Right lobe of liver (tissue), 6 donors: Measurements from ENCODE around the gene MRPL44. TPM values are rescaled to one million over a fixed set of nuclear protein-coding genes. Genes with fewer than 3 reads are reported as not detected.

ENCODE experiments used
- ATAC-seq, 4 donors: fragments of 200-7000 bp; cut with Tn5 transposase; one replicate each; pipeline ENCODE4 v1.9.1; 2020; ENCODE audit warnings: mild to moderate bottlenecking in 4 of 4, moderate library complexity in 4 of 4
- DNase-seq, 3 donors: peaks; one replicate each; pipeline ENCODE4 v3.0.0-alpha.2; 2020
- H3K27ac ChIP-seq, 3 donors: fragments of 200-600 bp; one replicate each; pipeline ENCODE4 v1.8.0; 2022
- H3K27me3 ChIP-seq, 2 donors: fragments of 200-600 bp; one replicate each; pipeline ENCODE4 v1.8.0; 2022
- H3K36me3 ChIP-seq, 4 donors: fragments of 200-600 bp; sonication (generic) in 1 of 4; one replicate each; pipeline versions ENCODE4 v1.5.1 to v1.8.0; 2017 to 2022; ENCODE audit warnings: control low read depth in 1 of 4
- H3K4me1 ChIP-seq, 4 donors: fragments of 200-600 bp; sonication (generic) in 1 of 4; one replicate each; pipeline versions ENCODE4 v1.5.1 to v1.8.0; 2017 to 2022; ENCODE audit warnings: control low read depth in 1 of 4
- H3K4me3 ChIP-seq, 3 donors: fragments of 200-600 bp; one replicate each; pipeline ENCODE4 v1.8.0; 2022
- H3K9me3 ChIP-seq, 4 donors: fragments of 200-600 bp; sonication (generic) in 1 of 4; one replicate each; pipeline versions ENCODE4 v1.5.1 to v1.8.0; 2017 to 2022; ENCODE audit warnings: control low read depth in 1 of 4
- POLR2A ChIP-seq: fragments of 450-650 bp; IDR thresholded peaks from one replicate; pipeline ENCODE4 v1.6.1; 2017; ENCODE audit warnings: antibody characterized with exemption, mild to moderate bottlenecking
- WGBS: methylation state at CpG from one replicate; pipeline ENCODE4 v1.1.6; 2018; ENCODE audit warnings: low coverage, low lambda C conversion rate; ENCODE audit not compliant: insufficient coverage; ENCODE audit errors: missing lambda C conversion rate; 5-methylcytosine and 5-hydroxymethylcytosine counted together
- intact Hi-C, 2 donors: fragments of 100-400 bp; cut with DNase I; formaldehyde crosslinking; loops; one replicate each; pipeline versions ENCODE4 v1.11.2 to v1.14.1; 2022
- total RNA-seq, 6 experiments: library from RNA; depleted of rRNA in 2 of 6; stranded (reverse); fragments of >200 nt in 2 of 6; fragmentation: NEBNext Ultra II Directional in 3 of 6; extraction: Animal tissue kit (Norgen Biotek cat#: 25700) in 3 of 6; gene quantifications; one replicate each; pipeline versions ENCODE4 v1.1.0 to v1.2.4, GENCODE V29; 2016 to 2023
- TF ChIP-seq, protein P1 (sequence below), 4 donors: fragments of 200-600 bp in 3 of 4; fragments of 450-650 bp in 1 of 4; IDR thresholded peaks; one replicate each; pipeline versions ENCODE4 v1.5.1 to v1.8.0; 2016 to 2022; ENCODE audit warnings: antibody characterized with exemption in 4 of 4, mild to moderate bottlenecking in 2 of 4
- donor health status: DM: no; HTN: yes; CAD: no.
- donor health status: DM: no; HTN: no; CAD: no.
- donor health status: DM: no; HTN: no; CAD: no.
- donor health status: DM: no; HTN: yes; CAD: no.
- donor health status: DM: no; HTN: yes; CAD: no.

MRPL44 gene
- total RNA-seq, 6 experiments from 2014 or later = 20.4 to 38.5 (median 23.5) TPM

DNA sequence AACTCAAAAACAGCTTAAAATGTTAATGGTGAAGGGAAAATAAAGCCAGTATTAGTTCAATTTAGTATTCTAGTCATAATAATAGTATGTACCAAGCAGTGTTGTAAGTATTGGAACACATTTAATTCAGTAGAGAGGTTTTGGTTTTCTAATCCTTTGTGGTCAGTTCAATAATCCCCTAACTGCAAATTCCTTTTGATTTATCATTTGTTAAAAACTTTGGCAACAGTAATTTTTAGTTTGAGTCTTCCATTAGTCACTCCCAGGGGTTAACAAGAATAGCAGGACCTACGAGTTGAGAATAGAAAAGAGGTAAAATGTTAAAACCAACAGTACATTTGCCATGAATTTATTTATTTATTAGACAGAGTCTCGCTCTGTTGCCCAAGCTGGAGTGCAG is 10.7 kb downstream of the MRPL44 start:
- H3K27me3 ChIP-seq = no peaks in the 10 kb centered on the region
- ATAC-seq = no peak
- TF ChIP-seq, protein P1, sequence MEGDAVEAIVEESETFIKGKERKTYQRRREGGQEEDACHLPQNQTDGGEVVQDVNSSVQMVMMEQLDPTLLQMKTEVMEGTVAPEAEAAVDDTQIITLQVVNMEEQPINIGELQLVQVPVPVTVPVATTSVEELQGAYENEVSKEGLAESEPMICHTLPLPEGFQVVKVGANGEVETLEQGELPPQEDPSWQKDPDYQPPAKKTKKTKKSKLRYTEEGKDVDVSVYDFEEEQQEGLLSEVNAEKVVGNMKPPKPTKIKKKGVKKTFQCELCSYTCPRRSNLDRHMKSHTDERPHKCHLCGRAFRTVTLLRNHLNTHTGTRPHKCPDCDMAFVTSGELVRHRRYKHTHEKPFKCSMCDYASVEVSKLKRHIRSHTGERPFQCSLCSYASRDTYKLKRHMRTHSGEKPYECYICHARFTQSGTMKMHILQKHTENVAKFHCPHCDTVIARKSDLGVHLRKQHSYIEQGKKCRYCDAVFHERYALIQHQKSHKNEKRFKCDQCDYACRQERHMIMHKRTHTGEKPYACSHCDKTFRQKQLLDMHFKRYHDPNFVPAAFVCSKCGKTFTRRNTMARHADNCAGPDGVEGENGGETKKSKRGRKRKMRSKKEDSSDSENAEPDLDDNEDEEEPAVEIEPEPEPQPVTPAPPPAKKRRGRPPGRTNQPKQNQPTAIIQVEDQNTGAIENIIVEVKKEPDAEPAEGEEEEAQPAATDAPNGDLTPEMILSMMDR (IDR thresholded peaks at IDR 0.05) = no peak
- no peak for TF ChIP-seq POLR2A
- H3K36me3 ChIP-seq = peaks cover 0 to 33% (median 18%) of the 10 kb centered on the region in 4 donors
- DNase-seq = no peak
- no peak overlapping the region for H3K27ac ChIP-seq
- 84% methylated on average over 2 of the region's 2 CpGs for WGBS
- no peaks in the 10 kb centered on the region for H3K4me1 ChIP-seq
- H3K9me3 ChIP-seq = no peaks in the 10 kb centered on the region
- intact Hi-C loops = no loop called here
- H3K4me3 ChIP-seq = no peak overlapping the region

DNA sequence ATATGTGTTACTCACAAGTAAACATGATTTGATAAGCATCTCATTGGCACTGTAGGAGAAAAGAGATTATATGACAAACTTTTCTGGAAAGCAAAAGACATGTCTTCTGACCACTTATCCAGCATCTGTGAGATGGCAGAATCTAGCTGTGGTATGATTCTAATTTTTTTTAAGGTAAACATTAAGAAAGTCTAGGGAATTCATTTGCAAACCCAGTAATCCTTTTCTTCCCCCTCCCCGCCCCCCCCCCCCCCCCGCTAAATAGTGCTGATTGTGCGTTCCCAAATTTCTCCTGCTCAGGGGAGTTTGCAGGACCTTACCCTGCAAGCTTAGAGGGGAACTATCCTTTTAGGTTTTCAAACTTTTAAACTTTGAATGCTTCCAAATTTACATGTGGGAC is 12.1 kb downstream of the MRPL44 start:
- Histone ChIP-seq H3K9me3 (no peaks in the 10 kb centered on the region), H3K36me3 (peaks cover 0 to 26% (median 15%) of the 10 kb centered on the region in 4 donors), H3K27me3 (no peaks in the 10 kb centered on the region), H3K27ac (no peak overlapping the region), H3K4me1 (no peaks in the 10 kb centered on the region), H3K4me3 (no peak overlapping the region)
- 14% methylated on average over 1 of the region's 3 CpGs for WGBS
- DNase-seq = no peak
- no peak for TF ChIP-seq POLR2A
- intact Hi-C loops = no loop called here
- ATAC-seq = no peak

DNA sequence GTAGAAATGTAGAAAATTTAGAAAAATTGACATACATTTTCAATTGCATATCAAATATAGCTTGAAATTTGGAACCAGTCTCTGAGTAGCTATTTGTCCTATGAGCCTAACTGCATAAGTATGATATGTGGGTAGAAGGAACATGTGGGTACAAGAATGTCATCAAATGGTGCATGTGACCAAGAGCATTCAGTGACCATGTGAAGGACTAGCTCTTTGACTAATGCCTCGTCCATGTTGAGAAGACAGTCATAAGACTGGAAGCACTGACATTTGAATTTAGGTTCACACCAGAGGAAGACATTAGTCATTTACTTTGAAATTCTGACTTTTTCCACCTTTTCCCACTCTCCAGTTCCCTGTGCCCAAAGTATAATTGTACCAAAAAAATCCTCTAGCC is 12.6 kb downstream of the MRPL44 start:
- no peak for TF ChIP-seq POLR2A
- TF ChIP-seq, protein P1 (IDR thresholded peaks at IDR 0.05) = no peak
- Histone ChIP-seq H3K27ac (no peak overlapping the region), H3K4me1 (no peaks in the 10 kb centered on the region), H3K4me3 (no peak overlapping the region), H3K27me3 (no peaks in the 10 kb centered on the region), H3K36me3 (peaks cover 0 to 22% (median 15%) of the 10 kb centered on the region in 4 donors), H3K9me3 (no peaks in the 10 kb centered on the region)
- DNase-seq (no peak), ATAC-seq (peak in 1 of 4 donors; percentile 40)
- 56% methylated on average over 1 of the region's 1 CpG for WGBS
- intact Hi-C loops = no loop called here

DNA sequence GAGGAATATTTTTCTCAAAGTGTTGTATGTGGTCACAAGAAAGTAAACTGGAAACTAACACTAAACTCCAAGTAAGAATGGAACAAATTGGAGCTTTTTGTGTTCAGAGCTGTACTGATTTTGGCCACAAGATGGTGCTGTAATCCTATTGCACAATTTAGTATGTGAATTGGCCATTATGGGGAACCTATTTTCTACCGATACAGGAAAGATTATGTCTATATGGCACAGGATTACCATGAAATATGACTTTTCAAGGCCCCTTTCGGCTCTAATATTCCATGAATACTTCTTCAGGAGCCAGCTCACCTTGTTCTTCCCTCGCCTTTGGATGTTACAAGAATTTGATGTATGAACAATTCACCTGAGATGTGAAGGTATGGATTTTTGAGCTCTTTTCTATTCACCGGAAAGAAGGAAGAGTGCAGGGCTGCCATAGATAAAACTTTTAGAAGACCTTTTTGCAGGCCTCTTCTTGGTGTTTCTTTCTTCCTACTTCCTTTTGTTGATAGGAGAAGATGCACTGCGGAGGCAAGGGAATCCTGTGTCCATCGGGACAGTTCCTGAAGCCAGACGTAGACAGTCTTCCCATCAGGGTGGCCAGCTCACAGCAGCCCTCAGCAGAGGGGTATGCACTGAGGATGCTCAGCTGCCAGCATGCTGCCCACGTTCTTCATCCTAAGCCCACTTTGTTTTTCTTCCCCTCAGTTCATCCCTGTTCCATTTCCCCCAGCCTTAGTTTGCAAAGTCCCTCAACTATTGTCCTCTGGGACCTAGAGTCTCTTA is 13.3 kb downstream of the MRPL44 start:
- TF ChIP-seq, protein P1 (IDR thresholded peaks at IDR 0.05) = peak; percentile 89 to 93 (median 92)
- TF ChIP-seq POLR2A = no peak
- Histone ChIP-seq H3K9me3 (no peaks in the 10 kb centered on the region), H3K4me3 (no peak overlapping the region), H3K27ac (no peak overlapping the region), H3K36me3 (peaks cover 0 to 22% (median 14%) of the 10 kb centered on the region in 4 donors), H3K27me3 (no peaks in the 10 kb centered on the region), H3K4me1 (no peaks in the 10 kb centered on the region)
- intact Hi-C loops = no loop called here
- 45% methylated on average over 5 of the region's 8 CpGs for WGBS
- DNase-seq (no peak), ATAC-seq (peak; percentile 75 to 88 (median 86))

DNA sequence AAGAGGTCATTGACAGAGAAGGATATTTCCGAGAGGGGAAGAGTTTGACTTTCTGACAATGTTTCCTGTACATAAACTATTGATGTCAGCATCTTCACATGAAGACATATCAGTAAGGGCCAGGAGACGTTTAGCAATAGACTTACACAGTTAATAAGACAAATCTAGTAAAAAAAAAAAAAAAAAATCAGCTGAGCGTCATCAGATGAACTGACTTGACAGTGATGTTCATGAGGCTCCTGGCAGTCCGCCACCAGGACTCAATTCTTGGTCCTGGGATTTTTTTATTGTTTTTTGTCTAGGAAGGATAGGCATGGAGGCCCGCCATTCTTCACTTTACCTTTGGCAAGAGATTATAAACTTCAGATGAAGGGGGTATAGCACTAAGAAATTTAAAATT is 14.5 kb downstream of the MRPL44 start:
- H3K4me3 ChIP-seq = no peak overlapping the region
- no peaks in the 10 kb centered on the region for H3K4me1 ChIP-seq
- ATAC-seq = no peak
- WGBS = 77% methylated on average over 5 of the region's 5 CpGs
- intact Hi-C loops = no loop called here
- no peaks in the 10 kb centered on the region for H3K27me3 ChIP-seq
- no peaks in the 10 kb centered on the region for H3K9me3 ChIP-seq
- H3K27ac ChIP-seq = no peak overlapping the region
- H3K36me3 ChIP-seq = peaks cover 0 to 18% (median 6%) of the 10 kb centered on the region in 4 donors
- no peak for DNase-seq
- TF ChIP-seq, protein P1 (IDR thresholded peaks at IDR 0.05) = no peak
- TF ChIP-seq POLR2A = no peak
